ENCODE measurements around the gene CACNB1. TPM values are rescaled to one million over a fixed set of nuclear protein-coding genes. Genes with fewer than 3 reads are reported as not detected.

The CACNB1 gene
- total and polyA plus RNA-seq, 10 of the 15 experiments (the other 5 are each of a cell fraction or from before 2014, with no cell fraction given), result 0.06 to 15.6 (median 6.3) TPM

- Histone ChIP-seq H4K20me1 (ENCODE audit: control insufficient read depth, insufficient read depth) (no peaks in the 10 kb centered on the region), H3K4me1 (ENCODE audit: control insufficient read depth, insufficient read depth, low read length) (peaks cover 8% of the 10 kb centered on the region), H3K27me3 (replicated peaks in 1 of 2; ENCODE audit: control insufficient read depth in 2 of 2, insufficient read depth in 2 of 2, low read length in 1 of 2) (peaks cover 5 to 13% of the 10 kb centered on the region in 2 experiments), H3K36me3 (ENCODE audit: control insufficient read depth in 2 of 2, insufficient read depth in 2 of 2, low read length in 1 of 2) (no peaks in the 10 kb centered on the region), H3K9ac (ENCODE audit: control insufficient read depth, insufficient read depth, low read length) (peak overlapping the region; percentile 81), H3K27ac (ENCODE audit: control insufficient read depth, insufficient read depth) (peak overlapping the region; percentile 62), H3K9me3 (replicated peaks; ENCODE audit: control insufficient read depth, insufficient read depth, low read length) (no peaks in the 10 kb centered on the region), H3K79me2 (ENCODE audit: control insufficient read depth, insufficient read depth, low read length) (no peaks in the 10 kb centered on the region), H3K4me2 (ENCODE audit: control insufficient read depth, insufficient read depth) (peak overlapping the region; percentile 98), H2AFZ (ENCODE audit: control insufficient read depth, low read depth, low read length) (peak overlapping the region; percentile 87), H3K4me3 (peak overlapping the region; percentile 87)
- BruUV-seq (replicated peaks), result no TSS peak
- ChIA-PET SMC1A (ENCODE audit: uncharacterized antibody, unreplicated experiment) (interaction anchor here (0.9 to 4.2 kb wide), 29 partner anchors 9 to 487 kb away, joined by 3 to 117 read pairs (median 5); partner anchors contain the start of genes ARL5C, LASP1, PSMB3 and RPL19), RAD21 (ENCODE audit: unreplicated experiment) (interaction anchor here (0.6 to 3.9 kb wide), 36 partner anchors 10 to 477 kb away, joined by 3 to 142 read pairs (median 5); partner anchors contain the start of genes CWC25, LASP1, MED1 and PSMB3), POLR2A (interaction anchor here (0.8 to 2.3 kb wide), 12 partner anchors 11 to 401 kb away, joined by 3 to 9 read pairs (median 3); partner anchors contain the start of genes CDK12, LASP1, PSMB3 and RPL19), CTCF (interaction anchor here (0.6 to 5.9 kb wide), 46 partner anchors 9 to 595 kb away, joined by 3 to 208 read pairs (median 6); partner anchors contain the start of genes ARL5C, LASP1, PSMB3 and RPL19)
- 0% methylated on average over 16 of the region's 16 CpGs for WGBS (ENCODE audit: insufficient coverage, insufficient replicate concordance, low lambda C conversion rate, missing lambda C conversion rate)
- intact Hi-C loops (cut with micrococcal nuclease; ENCODE audit: unreplicated experiment), result loop anchor here (1.0 to 5.0 kb wide), 6 partner anchors 84 to 356 kb away; partner anchors contain the start of gene PIP4K2B
- DNase-seq (ENCODE audit: low read depth, low spot score), result peak; percentile 71
- ATAC-seq, result peak; percentile 73
- in situ Hi-C loops (cut with MboI), result loop anchor here (5.0 to 10.0 kb wide), 2 partner anchors 166 to 399 kb away; partner anchors contain the start of gene PSMB3
- no peak for FAIRE-seq
- TF ChIP-seq PAX5 (IDR thresholded peaks at IDR 0.05; ENCODE audit: borderline replicate concordance, low read depth, low read length) (no peak), ZZZ3 (IDR thresholded peaks at IDR 0.05; ENCODE audit: control insufficient read depth, insufficient read length, low read depth) (no peak), CHD1 (IDR thresholded peaks at IDR 0.05; ENCODE audit: low read depth, low read length) (no peak), NFYA (IDR thresholded peaks at IDR 0.05; ENCODE audit: borderline replicate concordance, low read depth, low read length) (no peak), NFXL1 (IDR thresholded peaks at IDR 0.05; ENCODE audit: borderline replicate concordance) (no peak), TCF12 (IDR thresholded peaks at IDR 0.05; ENCODE audit: low read depth, low read length) (peak; percentile 26; the same call in 1 of the 2 replicates), HSF1 (IDR thresholded peaks at IDR 0.05; ENCODE audit: low read depth, low read length) (peak; percentile 51; the same call in 1 of the 2 replicates), ZNF274 (IDR thresholded peaks at IDR 0.05; ENCODE audit: insufficient read depth, insufficient read length) (no peak), HDAC6 (IDR thresholded peaks at IDR 0.05; ENCODE audit: unreplicated experiment) (no peak), SIN3A (IDR thresholded peaks at IDR 0.05; ENCODE audit: low read depth, low read length) (no peak; the same call in 1 of the 2 replicates), SMAD5 (IDR thresholded peaks at IDR 0.05; ENCODE audit: low read depth) (no peak), DPF2 (IDR thresholded peaks at IDR 0.05) (0 out of 2 replicates have a peak, but pooled peaks have one; percentile 5), BRCA1 (IDR thresholded peaks at IDR 0.05; ENCODE audit: low read depth, low read length) (no peak), HDAC2 (IDR thresholded peaks at IDR 0.05) (no peak), SPI1 (IDR thresholded peaks at IDR 0.05; ENCODE audit: borderline replicate concordance, insufficient read depth, low read depth, low read length) (peak; percentile 74; the same call in 1 of the 2 replicates), TBL1XR1 (IDR thresholded peaks at IDR 0.05; ENCODE audit: low read depth, low read length) (peak; percentile 95), BACH1 (IDR thresholded peaks at IDR 0.05; ENCODE audit: borderline replicate concordance) (no peak), FOXM1 (IDR thresholded peaks at IDR 0.05; ENCODE audit: low read depth, low read length) (no peak; the same call in 1 of the 2 replicates), CHD4 (IDR thresholded peaks at IDR 0.05) (no peak), RAD21 (IDR thresholded peaks at IDR 0.05; ENCODE audit: insufficient read depth, low read depth, low read length) (no peak), ZNF217 (IDR thresholded peaks at IDR 0.05) (no peak; the same call in 1 of the 2 replicates), SREBF1 (IDR thresholded peaks at IDR 0.05; ENCODE audit: low read length) (no peak), MEF2A (IDR thresholded peaks at IDR 0.05; ENCODE audit: insufficient read depth, low read depth, low read length) (0 out of 2 replicates have a peak, but pooled peaks have one; percentile 31), SUZ12 (IDR thresholded peaks at IDR 0.05; ENCODE audit: unreplicated experiment) (no peak), PML (IDR thresholded peaks at IDR 0.05; ENCODE audit: low read length) (no peak), CHD2 (IDR thresholded peaks at IDR 0.05; ENCODE audit: borderline replicate concordance, low read depth, low read length) (no peak), KLF5 (IDR thresholded peaks at IDR 0.05; ENCODE audit: partially characterized antibody) (no peak)
Observed at GRCh38 chr17:39153599-39154051, 43.8 kb downstream of the CACNB1 start.
